OCI-LY7 (cell line): Measurements from ENCODE around the gene SLC66A3.

Experiments used
- EZH2phosphoT487 ChIP-seq: fragments of 200-600 bp; sonication (generic); IDR thresholded peaks from 2 replicates; pipeline ENCODE4 v1.6.1; 2018; ENCODE audit warnings: low read depth, borderline replicate concordance, mild to moderate bottlenecking, mixed run types, antibody characterized with exemption, low read length, moderate library complexity, mixed read lengths
- TF ChIP-seq, protein P1 (sequence below): fragments of 200-600 bp; sonication (generic); conservative IDR thresholded peaks from 2 replicates; pipeline ENCODE4 v1.5.1; 2014; ENCODE audit warnings: mild to moderate bottlenecking, antibody characterized with exemption, low read length, moderate library complexity, mixed read lengths

DNA sequence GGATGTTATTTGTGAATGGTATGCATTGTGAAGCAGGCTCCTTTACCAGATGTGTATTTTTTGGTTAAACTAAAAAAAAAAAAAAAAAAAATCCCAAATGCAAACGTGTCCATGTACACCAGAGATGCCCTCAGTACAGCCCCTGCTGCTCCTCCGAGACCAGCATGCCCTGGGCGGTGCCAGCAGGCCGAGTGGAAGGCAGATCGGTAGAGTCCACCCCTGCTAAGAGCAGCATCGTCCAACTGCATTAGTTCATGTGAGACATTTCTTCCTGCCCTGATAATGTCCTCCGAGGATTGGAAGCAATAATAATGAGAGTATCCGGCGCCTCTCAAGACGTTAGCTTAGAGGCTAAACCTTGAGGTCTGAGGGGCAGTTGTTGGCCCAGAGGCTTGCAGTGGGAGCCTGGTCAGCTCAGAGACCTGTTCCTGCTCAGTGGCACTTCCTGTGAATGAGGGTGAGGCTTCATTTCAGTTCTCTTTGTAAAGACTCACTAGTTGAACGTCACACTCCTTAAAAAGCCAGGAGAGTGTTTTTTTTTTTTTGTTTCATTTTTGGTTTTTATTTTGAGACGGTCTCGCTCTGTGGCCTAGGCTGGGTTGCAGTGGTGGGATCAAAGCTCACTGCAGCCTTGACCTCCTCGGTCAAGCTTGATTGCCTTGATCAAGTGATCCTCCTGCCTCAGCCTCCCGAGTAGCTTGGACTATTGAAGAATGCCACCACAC is 5.6 kb downstream of the SLC66A3 start:
- TF ChIP-seq, protein P1, sequence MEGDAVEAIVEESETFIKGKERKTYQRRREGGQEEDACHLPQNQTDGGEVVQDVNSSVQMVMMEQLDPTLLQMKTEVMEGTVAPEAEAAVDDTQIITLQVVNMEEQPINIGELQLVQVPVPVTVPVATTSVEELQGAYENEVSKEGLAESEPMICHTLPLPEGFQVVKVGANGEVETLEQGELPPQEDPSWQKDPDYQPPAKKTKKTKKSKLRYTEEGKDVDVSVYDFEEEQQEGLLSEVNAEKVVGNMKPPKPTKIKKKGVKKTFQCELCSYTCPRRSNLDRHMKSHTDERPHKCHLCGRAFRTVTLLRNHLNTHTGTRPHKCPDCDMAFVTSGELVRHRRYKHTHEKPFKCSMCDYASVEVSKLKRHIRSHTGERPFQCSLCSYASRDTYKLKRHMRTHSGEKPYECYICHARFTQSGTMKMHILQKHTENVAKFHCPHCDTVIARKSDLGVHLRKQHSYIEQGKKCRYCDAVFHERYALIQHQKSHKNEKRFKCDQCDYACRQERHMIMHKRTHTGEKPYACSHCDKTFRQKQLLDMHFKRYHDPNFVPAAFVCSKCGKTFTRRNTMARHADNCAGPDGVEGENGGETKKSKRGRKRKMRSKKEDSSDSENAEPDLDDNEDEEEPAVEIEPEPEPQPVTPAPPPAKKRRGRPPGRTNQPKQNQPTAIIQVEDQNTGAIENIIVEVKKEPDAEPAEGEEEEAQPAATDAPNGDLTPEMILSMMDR: no peak
- no peak for TF ChIP-seq EZH2phosphoT487
